ENCODE results near the gene MAG. TPM values are rescaled to one million over a fixed set of nuclear protein-coding genes. Genes with fewer than 3 reads are reported as not detected.
A peak's percentile ranks its signal among the peaks of the same experiment; 100 is the strongest.

The MAG gene
- not detected for total RNA-seq (ENCODE audit: unreplicated experiment)
- long read RNA-seq, result 0 reads

GRCh38 chr19:35291916-35292315 is at the start of gene MAG:
TSS of gene MAG (plus strand) at chr19:35292161. CDS start at chr19:35295409, 3,248 bp downstream.
- TF ChIP-seq, protein P1, sequence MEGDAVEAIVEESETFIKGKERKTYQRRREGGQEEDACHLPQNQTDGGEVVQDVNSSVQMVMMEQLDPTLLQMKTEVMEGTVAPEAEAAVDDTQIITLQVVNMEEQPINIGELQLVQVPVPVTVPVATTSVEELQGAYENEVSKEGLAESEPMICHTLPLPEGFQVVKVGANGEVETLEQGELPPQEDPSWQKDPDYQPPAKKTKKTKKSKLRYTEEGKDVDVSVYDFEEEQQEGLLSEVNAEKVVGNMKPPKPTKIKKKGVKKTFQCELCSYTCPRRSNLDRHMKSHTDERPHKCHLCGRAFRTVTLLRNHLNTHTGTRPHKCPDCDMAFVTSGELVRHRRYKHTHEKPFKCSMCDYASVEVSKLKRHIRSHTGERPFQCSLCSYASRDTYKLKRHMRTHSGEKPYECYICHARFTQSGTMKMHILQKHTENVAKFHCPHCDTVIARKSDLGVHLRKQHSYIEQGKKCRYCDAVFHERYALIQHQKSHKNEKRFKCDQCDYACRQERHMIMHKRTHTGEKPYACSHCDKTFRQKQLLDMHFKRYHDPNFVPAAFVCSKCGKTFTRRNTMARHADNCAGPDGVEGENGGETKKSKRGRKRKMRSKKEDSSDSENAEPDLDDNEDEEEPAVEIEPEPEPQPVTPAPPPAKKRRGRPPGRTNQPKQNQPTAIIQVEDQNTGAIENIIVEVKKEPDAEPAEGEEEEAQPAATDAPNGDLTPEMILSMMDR (IDR thresholded peaks at IDR 0.05; ENCODE audit: unreplicated experiment), result no peak
- H3K9me3 Mint-ChIP-seq (ENCODE audit: unreplicated experiment), result no peaks in the 10 kb centered on the region
- peaks cover 3% of the 10 kb centered on the region for H3K27me3 Mint-ChIP-seq (ENCODE audit: unreplicated experiment)
- no peaks in the 10 kb centered on the region for H3K36me3 Mint-ChIP-seq (ENCODE audit: low read depth, unreplicated experiment)
- no peak for DNase-seq (ENCODE audit: low spot score)
- no peak within 1 kb of the TSS for H3K27ac Mint-ChIP-seq (ENCODE audit: unreplicated experiment)
- H3K4me3 Mint-ChIP-seq (ENCODE audit: unreplicated experiment), result no peak within 1 kb of the TSS
- no peaks in the 10 kb centered on the region for H3K4me1 Mint-ChIP-seq (ENCODE audit: unreplicated experiment)

GRCh38 chr19:35246466-35247092 is 45.4 kb upstream of the MAG start:
- Mint-ChIP-seq H3K9me3 (ENCODE audit: unreplicated experiment) (peaks cover 4% of the 10 kb centered on the region), H3K27me3 (ENCODE audit: unreplicated experiment) (peaks cover 13% of the 10 kb centered on the region), H3K36me3 (ENCODE audit: low read depth, unreplicated experiment) (peaks cover 5% of the 10 kb centered on the region), H3K4me3 (ENCODE audit: unreplicated experiment) (no peak overlapping the region), H3K27ac (ENCODE audit: unreplicated experiment) (no peak overlapping the region), H3K4me1 (ENCODE audit: unreplicated experiment) (peaks cover 7% of the 10 kb centered on the region)
- no peak for DNase-seq (ENCODE audit: low spot score)
- TF ChIP-seq, protein P1 (IDR thresholded peaks at IDR 0.05; ENCODE audit: unreplicated experiment), result no peak

DNA sequence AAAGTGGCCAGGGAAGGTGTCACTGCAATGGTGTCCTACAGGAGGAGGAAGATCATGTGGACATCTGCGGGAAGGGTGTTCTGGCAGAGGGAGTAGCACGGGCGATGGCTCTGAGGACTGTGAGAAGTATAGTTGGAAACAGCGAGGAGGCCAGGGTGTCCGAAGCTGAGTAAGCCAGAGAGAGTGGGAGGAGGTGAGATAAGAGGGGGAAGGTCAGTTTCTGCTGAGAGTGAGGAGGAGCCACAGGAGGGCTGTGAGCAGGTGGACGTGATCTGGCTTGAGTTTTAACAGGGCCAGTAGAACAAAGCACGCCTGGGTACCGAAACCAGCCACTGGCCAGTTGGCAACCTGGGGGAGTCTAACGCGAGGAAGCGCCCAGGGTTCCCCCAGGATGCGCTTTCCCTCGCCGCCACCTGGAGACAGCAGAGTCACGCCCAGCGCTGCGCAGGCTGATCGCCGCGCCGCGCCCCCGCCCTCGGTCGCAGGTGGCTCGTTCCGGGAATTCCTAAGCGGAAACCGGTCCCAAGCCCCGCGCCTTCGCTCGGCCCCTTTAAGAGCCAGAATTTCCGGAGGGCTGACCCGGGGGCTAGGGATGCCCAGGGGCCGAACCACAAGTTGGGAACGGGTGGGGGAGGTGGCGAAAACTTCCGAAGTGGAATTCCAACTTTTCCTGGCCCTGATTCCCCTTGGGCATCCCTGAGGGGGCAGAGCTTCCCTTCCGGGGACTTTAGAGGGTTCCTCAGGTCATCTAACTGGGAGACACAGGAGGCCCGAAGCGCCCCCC is 44.2 kb upstream of the MAG start:
- Mint-ChIP-seq H3K27ac (ENCODE audit: unreplicated experiment) (peak overlapping the region; percentile 64), H3K9me3 (ENCODE audit: unreplicated experiment) (no peaks in the 10 kb centered on the region), H3K4me1 (ENCODE audit: unreplicated experiment) (peaks cover 10% of the 10 kb centered on the region), H3K36me3 (ENCODE audit: low read depth, unreplicated experiment) (peaks cover 8% of the 10 kb centered on the region), H3K4me3 (ENCODE audit: unreplicated experiment) (peak overlapping the region; percentile 96), H3K27me3 (ENCODE audit: unreplicated experiment) (peaks cover 13% of the 10 kb centered on the region)
- peak; percentile 66 for DNase-seq (ENCODE audit: low spot score)
- TF ChIP-seq, protein P1 (IDR thresholded peaks at IDR 0.05; ENCODE audit: unreplicated experiment), result no peak

- Mint-ChIP-seq H3K36me3 (ENCODE audit: low read depth, unreplicated experiment) (peaks cover 8% of the 10 kb centered on the region), H3K9me3 (ENCODE audit: unreplicated experiment) (no peaks in the 10 kb centered on the region), H3K4me1 (ENCODE audit: unreplicated experiment) (peaks cover 14% of the 10 kb centered on the region), H3K4me3 (ENCODE audit: unreplicated experiment) (peak within 1 kb of the TSS; percentile 96), H3K27ac (ENCODE audit: unreplicated experiment) (peak within 1 kb of the TSS; percentile 64), H3K27me3 (ENCODE audit: unreplicated experiment) (peaks cover 15% of the 10 kb centered on the region)
- TF ChIP-seq, protein P1 (IDR thresholded peaks at IDR 0.05; ENCODE audit: unreplicated experiment), result peak; percentile 17
- peak; percentile 51 for DNase-seq (ENCODE audit: low spot score)
These were observed 43.4 kb upstream of the MAG start, which contains the start of gene LSR for GRCh38 chr19:35248310-35249145. TSS of gene LSR (plus strand) at chr19:35249002. CDS start at chr19:35249023, 21 bp downstream.
